ENCODE results near the gene CASP14. TPM values are rescaled to one million over a fixed set of nuclear protein-coding genes. Genes with fewer than 3 reads are reported as not detected.
A peak's percentile ranks its signal among the peaks of the same experiment; 100 is the strongest.

CASP14 gene
- total and polyA plus RNA-seq, 2 of the 13 experiments (the other 11 are each of a cell fraction or from before 2014, with no cell fraction given): not detected

DNA sequence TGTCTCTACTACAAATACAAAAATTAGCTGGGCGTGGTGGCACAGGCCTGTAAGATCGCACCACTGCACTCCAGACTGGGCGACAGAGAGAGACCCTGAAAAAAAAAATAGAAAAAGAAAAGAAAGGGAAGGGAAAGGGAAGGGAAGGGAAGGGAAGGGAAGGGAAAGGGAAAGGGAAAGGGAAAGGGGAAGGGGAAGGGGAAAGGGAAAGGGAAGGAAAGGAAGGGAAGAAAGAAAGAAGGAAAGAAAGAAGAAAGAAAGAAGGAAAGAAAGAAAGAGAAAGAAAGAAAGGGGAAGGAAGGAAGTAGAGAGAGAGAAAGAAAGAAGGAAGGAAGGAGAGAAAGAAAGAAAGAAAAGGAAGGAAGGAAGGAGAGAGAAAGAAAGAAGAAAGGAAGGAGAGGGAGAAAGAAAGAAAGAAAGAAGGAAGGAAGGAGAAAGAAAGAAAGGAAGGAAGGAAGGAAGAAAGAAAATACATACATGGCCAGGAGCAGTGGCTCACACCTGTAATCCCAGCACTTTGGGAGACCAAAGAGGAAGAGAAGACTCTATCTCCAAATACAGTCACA, 49.8 kb downstream of the CASP14 start:
- Histone ChIP-seq H3K79me2 (ENCODE audit: insufficient read depth, low read length) (no peaks in the 10 kb centered on the region), H4K20me1 (ENCODE audit: insufficient read depth, low read length) (no peaks in the 10 kb centered on the region), H3K9ac (ENCODE audit: insufficient read depth, low read depth, low read length) (no peak overlapping the region), H3K9me3 (ENCODE audit: low read length) (peaks cover under 1% of the 10 kb centered on the region; the same call in 1 of the 2 replicates), H2AFZ (ENCODE audit: low read length) (no peak overlapping the region), H3K4me2 (ENCODE audit: low read depth, low read length) (no peak overlapping the region), H3K4me1 (ENCODE audit: insufficient read depth, low read length) (peaks cover 27% of the 10 kb centered on the region), H3K4me3 (replicated peaks in 1 of 3; ENCODE audit: insufficient read depth in 1 of 3, low read depth in 2 of 3, low read length in 3 of 3) (no peak overlapping the region), H3K27ac (ENCODE audit: extremely low read length, insufficient read depth, low read length) (no peak overlapping the region), H3K27me3 (ENCODE audit: control insufficient read depth in 1 of 2, insufficient read depth in 2 of 2, low read length in 2 of 2) (no peaks in the 10 kb centered on the region; a peak in 1 of 5 replicates), H3K36me3 (replicated peaks in 1 of 2; ENCODE audit: control insufficient read depth in 1 of 2, insufficient read depth in 2 of 2, low read length in 2 of 2) (no peaks in the 10 kb centered on the region)
- ChIA-PET CTCF (ENCODE audit: low intra/inter-chr PET ratio, low total read pairs) (no interaction called here), POLR2A (no interaction called here)
- FAIRE-seq (no peak), ATAC-seq (no peak), DNase-seq (ENCODE audit: low spot score) (no peak)
- in situ Hi-C loops (cut with HindIII; ENCODE audit: extremely low pct_ligation_motif_present, low pct_unique_long_range_greater_than_20kb): loop anchor here (5.0 to 25.0 kb wide), 2 partner anchors 53 to 463 kb away; no protein-coding TSS in a partner anchor
- TF ChIP-seq ZNF512 (CRISPR knock-in tag; IDR thresholded peaks at IDR 0.05): peak; percentile 80; the same call in 1 of the 2 replicates
- TF ChIP-seq RBAK (CRISPR knock-in tag; IDR thresholded peaks at IDR 0.05): no peak
- TF ChIP-seq ZFP62 (CRISPR knock-in tag; IDR thresholded peaks at IDR 0.05): no peak
- no TSS peak for BruUV-seq (replicated peaks)
- intact Hi-C loops (cut with micrococcal nuclease; ENCODE audit: unreplicated experiment): no loop called here
- WGBS (ENCODE audit: low lambda C conversion rate): 45% methylated on average over 3 of the region's 3 CpGs

GRCh38 chr19:15101479-15102082, 52.3 kb downstream of the CASP14 start:
- Histone ChIP-seq H4K20me1 (ENCODE audit: insufficient read depth, low read length) (no peaks in the 10 kb centered on the region), H2AFZ (ENCODE audit: low read length) (no peak overlapping the region), H3K27ac (ENCODE audit: extremely low read length, insufficient read depth, low read length) (no peak overlapping the region), H3K79me2 (ENCODE audit: insufficient read depth, low read length) (no peaks in the 10 kb centered on the region), H3K4me1 (ENCODE audit: insufficient read depth, low read length) (peaks cover 18% of the 10 kb centered on the region), H3K9ac (ENCODE audit: insufficient read depth, low read depth, low read length) (no peak overlapping the region), H3K36me3 (replicated peaks in 1 of 2; ENCODE audit: control insufficient read depth in 1 of 2, insufficient read depth in 2 of 2, low read length in 2 of 2) (no peaks in the 10 kb centered on the region), H3K4me3 (replicated peaks in 1 of 3; ENCODE audit: insufficient read depth in 1 of 3, low read depth in 2 of 3, low read length in 3 of 3) (no peak overlapping the region), H3K4me2 (ENCODE audit: low read depth, low read length) (no peak overlapping the region), H3K9me3 (ENCODE audit: low read length) (peaks cover 5% of the 10 kb centered on the region; the same call in 1 of the 2 replicates), H3K27me3 (ENCODE audit: control insufficient read depth in 1 of 2, insufficient read depth in 2 of 2, low read length in 2 of 2) (no peaks in the 10 kb centered on the region)
- no TSS peak for BruUV-seq (replicated peaks)
- DNase-seq (ENCODE audit: low spot score) (peak; percentile 52), FAIRE-seq (peak; percentile 69), ATAC-seq (peak; percentile 72)
- ChIA-PET CTCF (ENCODE audit: low intra/inter-chr PET ratio, low total read pairs) (interaction anchor here (1.4 kb wide), 1 partner anchor 49 kb away, joined by 12 read pairs; no protein-coding TSS in a partner anchor), POLR2A (no interaction called here)
- 31% methylated on average over 3 of the region's 3 CpGs for WGBS (ENCODE audit: low lambda C conversion rate)
- intact Hi-C loops (cut with micrococcal nuclease; ENCODE audit: unreplicated experiment) (no loop called here), in situ Hi-C loops (cut with HindIII; ENCODE audit: extremely low pct_ligation_motif_present, low pct_unique_long_range_greater_than_20kb) (no loop called here)
- TF ChIP-seq SALL2 (CRISPR knock-in tag; IDR thresholded peaks at IDR 0.05): no peak
- TF ChIP-seq ZNF724P (CRISPR knock-in tag; IDR thresholded peaks at IDR 0.05; ENCODE audit: borderline replicate concordance): no peak
- TF ChIP-seq IRF2 (CRISPR knock-in tag; IDR thresholded peaks at IDR 0.05): no peak
- no peak for TF ChIP-seq HNRNPH1 (optimal IDR thresholded peaks at IDR 0.05; ENCODE audit: low read depth, low read length)
- TF ChIP-seq, protein P1, sequence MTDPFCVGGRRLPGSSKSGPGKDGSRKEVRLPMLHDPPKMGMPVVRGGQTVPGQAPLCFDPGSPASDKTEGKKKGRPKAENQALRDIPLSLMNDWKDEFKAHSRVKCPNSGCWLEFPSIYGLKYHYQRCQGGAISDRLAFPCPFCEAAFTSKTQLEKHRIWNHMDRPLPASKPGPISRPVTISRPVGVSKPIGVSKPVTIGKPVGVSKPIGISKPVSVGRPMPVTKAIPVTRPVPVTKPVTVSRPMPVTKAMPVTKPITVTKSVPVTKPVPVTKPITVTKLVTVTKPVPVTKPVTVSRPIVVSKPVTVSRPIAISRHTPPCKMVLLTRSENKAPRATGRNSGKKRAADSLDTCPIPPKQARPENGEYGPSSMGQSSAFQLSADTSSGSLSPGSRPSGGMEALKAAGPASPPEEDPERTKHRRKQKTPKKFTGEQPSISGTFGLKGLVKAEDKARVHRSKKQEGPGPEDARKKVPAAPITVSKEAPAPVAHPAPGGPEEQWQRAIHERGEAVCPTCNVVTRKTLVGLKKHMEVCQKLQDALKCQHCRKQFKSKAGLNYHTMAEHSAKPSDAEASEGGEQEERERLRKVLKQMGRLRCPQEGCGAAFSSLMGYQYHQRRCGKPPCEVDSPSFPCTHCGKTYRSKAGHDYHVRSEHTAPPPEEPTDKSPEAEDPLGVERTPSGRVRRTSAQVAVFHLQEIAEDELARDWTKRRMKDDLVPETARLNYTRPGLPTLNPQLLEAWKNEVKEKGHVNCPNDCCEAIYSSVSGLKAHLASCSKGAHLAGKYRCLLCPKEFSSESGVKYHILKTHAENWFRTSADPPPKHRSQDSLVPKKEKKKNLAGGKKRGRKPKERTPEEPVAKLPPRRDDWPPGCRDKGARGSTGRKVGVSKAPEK (CRISPR knock-in tag; IDR thresholded peaks at IDR 0.05; ENCODE audit: borderline replicate concordance): no peak
- no peak for TF ChIP-seq ZNF225 (CRISPR knock-in tag; IDR thresholded peaks at IDR 0.05)
- TF ChIP-seq SMC3 (IDR thresholded peaks at IDR 0.05; ENCODE audit: low read length): peak; percentile 30; the same call in 1 of the 2 replicates
